ENCODE data around the gene HHIPL1. TPM values are rescaled to one million over a fixed set of nuclear protein-coding genes. Genes with fewer than 3 reads are reported as not detected.

The HHIPL1 gene
- total and polyA plus RNA-seq, 2 of the 8 experiments (the other 6 are each of a cell fraction or from before 2014, with no cell fraction given), result 1.5 to 2.6 TPM

DNA sequence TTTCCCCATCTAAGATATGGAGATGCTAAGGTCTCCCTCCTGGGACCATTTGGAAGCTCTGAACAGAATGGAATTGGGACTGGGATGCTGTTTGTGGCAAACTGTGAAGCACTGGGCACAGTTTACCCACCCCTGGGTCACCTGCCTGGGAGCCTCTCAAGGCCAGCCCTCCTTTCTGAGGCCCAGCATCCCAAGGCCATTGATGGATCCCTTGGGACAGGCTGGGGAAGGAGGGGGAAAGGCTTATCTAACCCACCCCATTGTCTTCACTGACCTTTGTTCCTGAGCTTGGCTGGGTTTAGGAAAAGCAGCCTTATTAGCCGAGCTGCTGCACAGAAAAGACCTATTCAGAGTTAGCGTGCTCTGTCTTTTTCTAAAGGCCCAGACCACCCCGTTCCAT is 46.2 kb upstream of the HHIPL1 start:
- no peak overlapping the region for H2BK15ac ChIP-seq (ENCODE audit: low read length)
- peaks cover 9 to 21% (median 18%) of the 10 kb centered on the region in 4 experiments; a peak in 6 of 7 replicates for H3K27me3 ChIP-seq (replicated peaks in 1 of 4; ENCODE audit: control insufficient read depth in 3 of 4, extremely low read depth in 1 of 4, insufficient read depth in 3 of 4, low read length in 3 of 4)
- H4K20me1 ChIP-seq (replicated peaks in 1 of 2; ENCODE audit: control insufficient read depth in 1 of 2, insufficient read depth in 2 of 2, low read length in 2 of 2), result peaks cover 23 to 47% of the 10 kb centered on the region in 2 experiments
- no peak overlapping the region for H2BK5ac ChIP-seq (ENCODE audit: low read depth, low read length)
- H3K9me3 ChIP-seq (ENCODE audit: insufficient read depth in 2 of 2, low read depth in 1 of 2, low read length in 1 of 2), result peaks cover 0 to 3% of the 10 kb centered on the region in 2 experiments; a peak in 1 of 4 replicates
- H3K23me2 ChIP-seq (ENCODE audit: low read depth, low read length), result peaks cover 12% of the 10 kb centered on the region; the same call in 1 of the 2 replicates
- ChIA-PET POLR2A (ENCODE audit: partially characterized antibody) (interaction anchor here (0.9 kb wide), 2 partner anchors 16 to 74 kb away, joined by 3 to 4 read pairs; no protein-coding TSS in a partner anchor), CTCF (ENCODE audit: partially characterized antibody) (interaction anchor here (0.7 to 2.2 kb wide), 4 partner anchors 11 to 59 kb away, joined by 3 to 6 read pairs (median 4); no protein-coding TSS in a partner anchor)
- peaks cover 32% of the 10 kb centered on the region for H3K79me1 ChIP-seq (ENCODE audit: low read depth, low read length)
- H3K4me1 ChIP-seq (replicated peaks in 1 of 4; ENCODE audit: control insufficient read depth in 3 of 4, insufficient read depth in 4 of 4, low read length in 3 of 4), result peaks cover 4 to 19% (median 12%) of the 10 kb centered on the region in 4 experiments
- H2BK12ac ChIP-seq (ENCODE audit: low read depth, low read length), result no peak overlapping the region
- H3K56ac ChIP-seq (replicated peaks; ENCODE audit: insufficient read length, low read depth, low read length), result no peak overlapping the region
- no peak overlapping the region for H2BK20ac ChIP-seq (ENCODE audit: low read length)
- H4K5ac ChIP-seq (ENCODE audit: insufficient read length, low read depth, low read length), result no peak overlapping the region
- H2AK5ac ChIP-seq (ENCODE audit: low read depth, low read length), result no peak overlapping the region
- H3K36me3 ChIP-seq (ENCODE audit: control insufficient read depth in 2 of 4, insufficient read depth in 4 of 4, low read length in 3 of 4), result no peaks in the 10 kb centered on the region; a peak in 1 of 8 replicates
- no peak overlapping the region for H3K4ac ChIP-seq (replicated peaks; ENCODE audit: insufficient read length, low read depth, low read length)
- no peak overlapping the region for H3K18ac ChIP-seq (ENCODE audit: extremely low read depth, low read length)
- no peak for FAIRE-seq
- H3K23ac ChIP-seq (ENCODE audit: insufficient read length), result no peak overlapping the region
- no peak for DNase-seq (ENCODE audit: low read depth in 1 of 2, low spot score in 2 of 2)
- no peak overlapping the region for H2AFZ ChIP-seq (ENCODE audit: low read length)
- H3K79me2 ChIP-seq (ENCODE audit: control insufficient read depth in 1 of 2, insufficient read depth in 2 of 2, low read length in 2 of 2), result peaks cover 6 to 80% of the 10 kb centered on the region in 2 experiments; a peak in 3 of 4 replicates
- H3K9ac ChIP-seq (replicated peaks in 1 of 4; ENCODE audit: extremely low read depth in 1 of 4, low read depth in 3 of 4, low read length in 3 of 4), result no peak overlapping the region
- H3K4me3 ChIP-seq (ENCODE audit: extremely low read depth in 1 of 4, insufficient read depth in 2 of 4, low read depth in 3 of 4, low read length in 4 of 4), result no peak overlapping the region
- H3K14ac ChIP-seq (ENCODE audit: insufficient read length), result no peak overlapping the region
- no peak overlapping the region for H3K27ac ChIP-seq (ENCODE audit: low read depth, low read length)
- 77% methylated on average over 3 of the region's 3 CpGs; no CpG with 5 or more reads in 1 of the 2 experiments for WGBS, 2 experiments (ENCODE audit: extremely low coverage in 1 of 2, insufficient coverage in 1 of 2, insufficient read length in 1 of 2, insufficient replicate concordance in 2 of 2, low coverage in 1 of 2, low lambda C conversion rate in 2 of 2, missing lambda C conversion rate in 1 of 2)
- no peak overlapping the region for H3K4me2 ChIP-seq (ENCODE audit: insufficient read depth in 1 of 2, low read depth in 2 of 2, low read length in 2 of 2)
- H4K91ac ChIP-seq (replicated peaks; ENCODE audit: insufficient read length, low read length), result no peak overlapping the region
- no peak overlapping the region for H4K8ac ChIP-seq (ENCODE audit: extremely low read depth, insufficient read depth, low read length)
- H2BK120ac ChIP-seq (replicated peaks; ENCODE audit: low read depth, low read length), result no peak overlapping the region
- TF ChIP-seq EGR1 (IDR thresholded peaks at IDR 0.05; ENCODE audit: borderline replicate concordance, low read depth, low read length) (no peak), ZNF274 (IDR thresholded peaks at IDR 0.05; ENCODE audit: borderline replicate concordance, extremely low read depth, low read length) (no peak), KDM4A (IDR thresholded peaks at IDR 0.05; ENCODE audit: low read depth, low read length, severe bottlenecking) (no peak), BRCA1 (IDR thresholded peaks at IDR 0.05; ENCODE audit: low read depth, low read length) (no peak), RBBP5 (IDR thresholded peaks at IDR 0.05; ENCODE audit: borderline replicate concordance, low read depth, low read length) (no peak), EP300 (IDR thresholded peaks at IDR 0.05; ENCODE audit: borderline replicate concordance in 1 of 2, low read depth in 2 of 2, low read length in 2 of 2) (no peak), SP2 (IDR thresholded peaks at IDR 0.05; ENCODE audit: low read length) (no peak), TCF12 (IDR thresholded peaks at IDR 0.05; ENCODE audit: low read depth, low read length) (no peak), KDM5A (IDR thresholded peaks at IDR 0.05; ENCODE audit: low read length) (no peak), TEAD4 (IDR thresholded peaks at IDR 0.05; ENCODE audit: low read depth, low read length) (no peak), CHD1 (IDR thresholded peaks at IDR 0.05; ENCODE audit: low read depth, low read length) (no peak)
- TF ChIP-seq, protein P1, sequence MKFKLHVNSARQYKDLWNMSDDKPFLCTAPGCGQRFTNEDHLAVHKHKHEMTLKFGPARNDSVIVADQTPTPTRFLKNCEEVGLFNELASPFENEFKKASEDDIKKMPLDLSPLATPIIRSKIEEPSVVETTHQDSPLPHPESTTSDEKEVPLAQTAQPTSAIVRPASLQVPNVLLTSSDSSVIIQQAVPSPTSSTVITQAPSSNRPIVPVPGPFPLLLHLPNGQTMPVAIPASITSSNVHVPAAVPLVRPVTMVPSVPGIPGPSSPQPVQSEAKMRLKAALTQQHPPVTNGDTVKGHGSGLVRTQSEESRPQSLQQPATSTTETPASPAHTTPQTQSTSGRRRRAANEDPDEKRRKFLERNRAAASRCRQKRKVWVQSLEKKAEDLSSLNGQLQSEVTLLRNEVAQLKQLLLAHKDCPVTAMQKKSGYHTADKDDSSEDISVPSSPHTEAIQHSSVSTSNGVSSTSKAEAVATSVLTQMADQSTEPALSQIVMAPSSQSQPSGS (IDR thresholded peaks at IDR 0.05; ENCODE audit: low read length), result no peak

Data from H1 (cell line).